ENCODE results near the gene RIIAD1. TPM values are rescaled to one million over a fixed set of nuclear protein-coding genes. Genes with fewer than 3 reads are reported as not detected.

Gene RIIAD1
- polyA plus RNA-seq, 1 of the 3 experiments (the other 2 are of a cell fraction): not detected

GRCh38 chr1:151714820-151715725 is 6.2 kb upstream of the RIIAD1 start:
- H3K4me3 ChIP-seq (ENCODE audit: low read depth in 2 of 2, low read length in 1 of 2): peak overlapping the region in 1 of 2 experiments; percentile 55; a peak in 1 of 4 replicates
- no peaks in the 10 kb centered on the region for H4K20me1 ChIP-seq (ENCODE audit: insufficient read depth)
- 59% methylated on average over 10 of the region's 10 CpGs for WGBS (ENCODE audit: low lambda C conversion rate)
- no peak for DNase-seq
- no peak overlapping the region for H3K9ac ChIP-seq
- CTCF ChIA-PET: interaction anchor here (0.6 to 7.1 kb wide), 23 partner anchors 9 to 277 kb away, joined by 3 to 64 read pairs (median 5); no protein-coding TSS in a partner anchor
- no peaks in the 10 kb centered on the region for H3F3A ChIP-seq (replicated peaks; ENCODE audit: insufficient read depth)
- no peak overlapping the region for H3K27ac ChIP-seq (ENCODE audit: low read depth in 2 of 2, low read length in 1 of 2)
- no peaks in the 10 kb centered on the region for H3K9me3 ChIP-seq
- no peaks in the 10 kb centered on the region for H3K9me2 ChIP-seq
- no peak overlapping the region for H2AFZ ChIP-seq (ENCODE audit: low read depth)
- H3K27me3 ChIP-seq (ENCODE audit: insufficient read depth): peaks cover 34% of the 10 kb centered on the region
- TF ChIP-seq USF1 (IDR thresholded peaks at IDR 0.05; ENCODE audit: borderline replicate concordance, low read depth) (no peak), REST (IDR thresholded peaks at IDR 0.05; ENCODE audit: low read depth, low read length) (0 out of 2 replicates have a peak, but pooled peaks have one; percentile 58), TEAD4 (IDR thresholded peaks at IDR 0.05; ENCODE audit: borderline replicate concordance, insufficient read depth) (no peak)
- POLR2A ChIA-PET: interaction anchor here (0.6 to 3.3 kb wide), 3 partner anchors 14 to 115 kb away, joined by 3 to 24 read pairs (median 4); no protein-coding TSS in a partner anchor
- no peaks in the 10 kb centered on the region for H3K36me3 ChIP-seq (replicated peaks in 1 of 2; ENCODE audit: control insufficient read depth in 1 of 2, insufficient read depth in 2 of 2, low read length in 1 of 2)
- H3K4me1 ChIP-seq (ENCODE audit: control insufficient read depth in 1 of 2, insufficient read depth in 2 of 2, low read depth in 1 of 2, low read length in 1 of 2): peaks cover 0 to 56% of the 10 kb centered on the region in 2 experiments; a peak in 3 of 4 replicates
- H3K4me2 ChIP-seq: no peak overlapping the region
- H3K79me2 ChIP-seq (ENCODE audit: insufficient read depth): no peaks in the 10 kb centered on the region

GRCh38 chr1:151715726-151716404 is 5.5 kb upstream of the RIIAD1 start:
- no peaks in the 10 kb centered on the region for H3K9me3 ChIP-seq
- no peak overlapping the region for H2AFZ ChIP-seq (ENCODE audit: low read depth)
- peak overlapping the region in 1 of 2 experiments; percentile 55; a peak in 2 of 4 replicates for H3K4me3 ChIP-seq (ENCODE audit: low read depth in 2 of 2, low read length in 1 of 2)
- DNase-seq: peak; percentile 89
- H3K9me2 ChIP-seq: no peaks in the 10 kb centered on the region
- CTCF ChIA-PET: interaction anchor here (0.6 to 7.1 kb wide), 34 partner anchors 8 to 1649 kb away, joined by 3 to 64 read pairs (median 4); no protein-coding TSS in a partner anchor
- H3K4me2 ChIP-seq: no peak overlapping the region
- peaks cover 34% of the 10 kb centered on the region for H3K27me3 ChIP-seq (ENCODE audit: insufficient read depth)
- POLR2A ChIA-PET: interaction anchor here (0.6 to 3.3 kb wide), 4 partner anchors 13 to 114 kb away, joined by 3 to 24 read pairs (median 4); partner anchors contain the start of gene TDRKH
- WGBS (ENCODE audit: low lambda C conversion rate): 20% methylated on average over 16 of the region's 17 CpGs
- no peaks in the 10 kb centered on the region for H4K20me1 ChIP-seq (ENCODE audit: insufficient read depth)
- H3F3A ChIP-seq (replicated peaks; ENCODE audit: insufficient read depth): no peaks in the 10 kb centered on the region
- peaks cover 0 to 56% of the 10 kb centered on the region in 2 experiments; a peak in 3 of 4 replicates for H3K4me1 ChIP-seq (ENCODE audit: control insufficient read depth in 1 of 2, insufficient read depth in 2 of 2, low read depth in 1 of 2, low read length in 1 of 2)
- peak overlapping the region in 1 of 2 experiments; percentile 77; a peak in 2 of 4 replicates for H3K27ac ChIP-seq (ENCODE audit: low read depth in 2 of 2, low read length in 1 of 2)
- no peaks in the 10 kb centered on the region for H3K79me2 ChIP-seq (ENCODE audit: insufficient read depth)
- H3K9ac ChIP-seq: no peak overlapping the region
- H3K36me3 ChIP-seq (replicated peaks in 1 of 2; ENCODE audit: control insufficient read depth in 1 of 2, insufficient read depth in 2 of 2, low read length in 1 of 2): no peaks in the 10 kb centered on the region
- TF ChIP-seq EP300 (IDR thresholded peaks at IDR 0.05; ENCODE audit: borderline replicate concordance in 1 of 2, low read depth in 1 of 2, low read length in 1 of 2) (no peak), RAD21 (IDR thresholded peaks at IDR 0.05; ENCODE audit: low read length) (peak; percentile 59), MAX (IDR thresholded peaks at IDR 0.05; ENCODE audit: low read depth) (no peak), USF1 (IDR thresholded peaks at IDR 0.05; ENCODE audit: borderline replicate concordance, low read depth) (no peak), MXI1 (IDR thresholded peaks at IDR 0.05; ENCODE audit: low read depth, low read length) (no peak), CHD2 (IDR thresholded peaks at IDR 0.05; ENCODE audit: low read length, partially characterized antibody) (peak; percentile 21), POLR2AphosphoS5 (IDR thresholded peaks at IDR 0.05; ENCODE audit: low read depth, low read length) (no peak), RFX5 (IDR thresholded peaks at IDR 0.05; ENCODE audit: low read length) (no peak), PBX3 (IDR thresholded peaks at IDR 0.05) (no peak), CTCF (IDR thresholded peaks at IDR 0.05) (peak; percentile 31), SMC3 (IDR thresholded peaks at IDR 0.05; ENCODE audit: low read depth, low read length) (peak; percentile 62; the same call in 1 of the 2 replicates), TEAD4 (IDR thresholded peaks at IDR 0.05; ENCODE audit: borderline replicate concordance, insufficient read depth) (no peak)

Data from SK-N-SH (cell line).